Breast epithelium (tissue), 4 donors: ENCODE measurements around the gene SQSTM1. TPM values are rescaled to one million over a fixed set of nuclear protein-coding genes. Genes with fewer than 3 reads are reported as not detected.

Experiments used
- DNase-seq, 2 donors: peaks; one replicate each; pipeline ENCODE4 v3.0.0-alpha.2; 2019; ENCODE audit warnings: low spot score in 2 of 2
- H3K27ac ChIP-seq, 2 donors: fragments of 200-600 bp; sonication (generic) in 1 of 2; one replicate each; pipeline ENCODE4 v1.5.1; 2016 to 2019; ENCODE audit warnings: mild to moderate bottlenecking in 1 of 2
- H3K27me3 ChIP-seq, 2 donors: fragments of 200-600 bp; sonication (generic) in 1 of 2; one replicate each; pipeline versions ENCODE4 v1.5.1 to v1.6.0; 2017 to 2019; ENCODE audit warnings: control low read depth in 1 of 2, mild to moderate bottlenecking in 1 of 2
- H3K36me3 ChIP-seq: fragments of 200-600 bp; one replicate; pipeline ENCODE4 v1.5.1; 2019
- H3K4me1 ChIP-seq, 2 donors: fragments of 200-600 bp; sonication (generic); one replicate each; pipeline ENCODE4 v1.5.1; 2016 to 2019; ENCODE audit warnings: control low read depth in 1 of 2
- H3K4me3 ChIP-seq, 3 donors: fragments of 200-600 bp; sonication (generic); 1 replicate in 2 of 3; 2 replicates in 1 of 3; pipeline ENCODE4 v1.5.1; 2016 to 2019; ENCODE audit warnings: mild to moderate bottlenecking in 3 of 3, moderate library complexity in 2 of 3
- H3K9me3 ChIP-seq, 2 donors: fragments of 200-600 bp; sonication (generic) in 1 of 2; one replicate each; pipeline ENCODE4 v1.5.1; 2016 to 2019; ENCODE audit warnings: control low read depth in 1 of 2
- CTCF ChIP-seq, 3 donors: fragments of 450-650 bp; IDR thresholded peaks; one replicate each; pipeline ENCODE4 v1.5.1; 2016 to 2017; ENCODE audit warnings: antibody characterized with exemption in 3 of 3, mild to moderate bottlenecking in 3 of 3, moderate library complexity in 3 of 3
- POLR2A ChIP-seq: fragments of 450-650 bp; IDR thresholded peaks from one replicate; pipeline ENCODE4 v1.6.1; 2016; ENCODE audit warnings: antibody characterized with exemption, mild to moderate bottlenecking, moderate library complexity
- POLR2AphosphoS5 ChIP-seq, 3 donors: sonication (generic); formaldehyde crosslinking; IDR thresholded peaks; one replicate each; pipeline ENCODE4 v1.6.1; 2017; ENCODE audit warnings: antibody characterized with exemption in 3 of 3
- intact Hi-C: fragments of 100-400 bp; cut with DNase I; formaldehyde crosslinking; loops from one replicate; pipeline ENCODE4 v1.15.1; 2023; ENCODE audit warnings: low total_unique reads
- total RNA-seq, 3 donors: library from RNA; depleted of rRNA; stranded (reverse); fragments of >200 nt; gene quantifications; one replicate each; pipeline ENCODE4 v1.1.0, GENCODE V29; 2016

Gene SQSTM1
- total RNA-seq, 3 donors from 2014 or later = 407 to 695 (median 462) TPM

- intact Hi-C loops = no loop called here
- no peak for DNase-seq
These were observed 15.0 kb upstream of the SQSTM1 start for GRCh38 chr5:179805529-179806249.

GRCh38 chr5:179806250-179807048, 14.3 kb upstream of the SQSTM1 start, which contains the start of gene MGAT4B:
Gene MGAT4B, minus strand, starts transcription at chr5:179806866. Its CDS starts 283 bp downstream, at chr5:179806583.
- Histone ChIP-seq H3K27ac (peak within 1 kb of the TSS; percentile 94 to 97), H3K4me1 (peaks cover 9 to 31% of the 10 kb centered on the region in 2 donors), H3K27me3 (no peaks in the 10 kb centered on the region), H3K4me3 (peak within 1 kb of the TSS; percentile 89 to 92 (median 91)), H3K36me3 (no peaks in the 10 kb centered on the region), H3K9me3 (no peaks in the 10 kb centered on the region)
- TF ChIP-seq POLR2AphosphoS5 (IDR thresholded peaks at IDR 0.05) = no peak
- no peak for TF ChIP-seq POLR2A
- no peak for TF ChIP-seq CTCF (IDR thresholded peaks at IDR 0.05)
- intact Hi-C loops = no loop called here
- DNase-seq = peak; percentile 67 to 72

More at GRCh38 chr5:179805529-179806249, 15.0 kb upstream of the SQSTM1 start:
- H3K4me3 ChIP-seq = peak overlapping the region; percentile 89 to 92 (median 91)
- peaks cover 9 to 31% of the 10 kb centered on the region in 2 donors for H3K4me1 ChIP-seq
- peak overlapping the region; percentile 94 to 97 for H3K27ac ChIP-seq
- no peaks in the 10 kb centered on the region for H3K27me3 ChIP-seq
- no peaks in the 10 kb centered on the region for H3K36me3 ChIP-seq
- TF ChIP-seq POLR2A = no peak
- no peak for TF ChIP-seq POLR2AphosphoS5 (IDR thresholded peaks at IDR 0.05)
- TF ChIP-seq CTCF (IDR thresholded peaks at IDR 0.05) = no peak
- no peaks in the 10 kb centered on the region for H3K9me3 ChIP-seq

- DNase-seq = no peak
- Histone ChIP-seq H3K9me3 (no peaks in the 10 kb centered on the region), H3K36me3 (no peaks in the 10 kb centered on the region), H3K27ac (no peak overlapping the region), H3K4me3 (no peak overlapping the region), H3K4me1 (peaks cover 0 to 2% of the 10 kb centered on the region in 2 donors), H3K27me3 (no peaks in the 10 kb centered on the region)
- TF ChIP-seq POLR2A = no peak
- TF ChIP-seq POLR2AphosphoS5 (IDR thresholded peaks at IDR 0.05) = no peak
- TF ChIP-seq CTCF (IDR thresholded peaks at IDR 0.05) = no peak
- intact Hi-C loops = no loop called here
These were observed 8.4 kb upstream of the SQSTM1 start for GRCh38 chr5:179812135-179812825.

- intact Hi-C loops = no loop called here
- H3K4me1 ChIP-seq = peaks cover 2 to 4% of the 10 kb centered on the region in 2 donors
- no peaks in the 10 kb centered on the region for H3K27me3 ChIP-seq
- no peak for DNase-seq
- H3K36me3 ChIP-seq = no peaks in the 10 kb centered on the region
- TF ChIP-seq POLR2A = no peak
- TF ChIP-seq CTCF (IDR thresholded peaks at IDR 0.05) = no peak
- TF ChIP-seq POLR2AphosphoS5 (IDR thresholded peaks at IDR 0.05) = no peak
- H3K9me3 ChIP-seq = no peaks in the 10 kb centered on the region
- H3K4me3 ChIP-seq = no peak overlapping the region
- H3K27ac ChIP-seq = no peak overlapping the region
These were observed 7.6 kb upstream of the SQSTM1 start for GRCh38 chr5:179812997-179813607.
